GM18861 (cell line): ENCODE results near the gene SEMA4G.

Experiments used
- ATAC-seq: cut with Tn5 transposase; IDR thresholded peaks from one replicate; pipeline ENCODE4 v1.9.1; 2021; ENCODE audit not compliant: unreplicated experiment

SEMA4G gene

DNA sequence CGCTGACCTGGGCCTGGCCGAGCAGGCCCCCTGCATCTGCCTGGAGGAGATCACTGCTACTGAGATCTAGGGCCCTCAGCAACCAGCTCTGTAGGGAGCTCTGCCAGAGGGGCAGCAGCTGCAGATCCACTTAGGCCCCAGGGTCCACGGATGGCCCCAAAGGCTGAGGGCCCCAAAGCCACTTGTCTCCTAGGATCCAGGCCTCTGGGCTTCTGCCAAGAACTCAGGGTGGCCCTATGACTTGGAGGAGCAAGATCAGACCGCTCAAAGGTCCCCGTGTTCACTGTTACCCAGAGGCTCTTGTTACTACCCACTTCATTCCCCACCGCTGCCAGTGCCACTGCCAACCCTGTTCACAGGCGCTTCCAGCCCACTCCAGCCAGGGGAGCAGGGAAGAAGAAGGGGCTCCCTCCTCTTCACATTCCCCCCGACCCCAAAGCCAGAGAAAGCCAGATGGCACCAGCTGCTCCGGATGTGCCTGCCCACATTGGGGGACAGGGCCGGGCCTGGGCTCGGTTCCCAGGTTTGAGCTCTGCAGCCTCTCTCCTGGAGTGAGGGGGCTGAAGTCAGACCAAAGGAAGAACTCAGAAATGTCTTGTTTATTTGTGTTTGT is 37.9 kb downstream of the SEMA4G start:
- no peak for ATAC-seq

DNA sequence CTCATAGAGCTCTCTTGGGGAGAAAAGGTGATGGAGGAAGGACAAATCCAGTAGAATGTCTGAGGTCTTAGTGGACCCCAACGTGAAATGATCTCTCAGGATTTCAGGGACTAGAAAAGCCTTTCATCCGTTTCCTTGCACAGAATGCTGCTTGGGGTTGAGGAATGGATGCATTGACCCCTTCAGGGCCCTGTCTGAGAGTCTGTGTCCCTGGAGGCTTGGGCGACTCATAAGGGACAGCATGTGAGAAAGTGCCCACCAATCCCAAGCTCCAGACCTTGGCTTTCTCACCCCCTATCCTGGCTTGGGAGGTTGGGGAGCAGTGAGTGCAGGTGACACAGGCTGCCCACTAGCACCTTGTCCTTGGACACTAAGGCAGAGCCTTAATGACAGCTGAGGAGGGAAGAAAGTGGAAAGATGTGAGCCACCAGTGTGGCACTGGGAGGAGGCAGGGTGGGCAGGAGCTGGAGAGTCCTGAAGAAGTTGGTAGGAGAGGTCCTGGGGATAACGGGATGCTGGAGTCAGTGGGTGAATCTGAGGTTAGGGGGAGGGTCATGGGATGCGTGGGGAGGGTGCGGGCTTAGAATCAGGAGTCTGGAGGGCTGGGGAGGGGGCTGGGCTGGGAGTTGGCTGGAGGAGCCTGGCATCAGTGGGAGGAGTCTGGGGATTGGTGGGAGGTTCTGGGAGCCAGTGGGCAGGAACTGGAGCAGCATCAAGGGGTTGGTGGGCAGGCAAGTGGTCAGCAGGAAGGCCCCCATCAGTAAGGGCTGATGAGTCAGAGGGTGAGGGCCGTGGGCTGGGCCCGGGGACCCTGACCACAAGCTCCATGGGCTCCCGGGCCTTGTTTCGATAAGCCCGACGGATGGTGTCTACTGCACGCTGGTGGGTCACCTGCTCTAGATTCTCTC is 38.9 kb downstream of the SEMA4G start:
- ATAC-seq = no peak

- ATAC-seq = no peak
Observed at GRCh38 chr10:101008823-101009423, 39.6 kb downstream of the SEMA4G start.

GRCh38 chr10:101010329-101010728 is 41.0 kb downstream of the SEMA4G start:
- no peak for ATAC-seq

GRCh38 chr10:101011517-101012423 is 42.5 kb downstream of the SEMA4G start:
- ATAC-seq = no peak

DNA sequence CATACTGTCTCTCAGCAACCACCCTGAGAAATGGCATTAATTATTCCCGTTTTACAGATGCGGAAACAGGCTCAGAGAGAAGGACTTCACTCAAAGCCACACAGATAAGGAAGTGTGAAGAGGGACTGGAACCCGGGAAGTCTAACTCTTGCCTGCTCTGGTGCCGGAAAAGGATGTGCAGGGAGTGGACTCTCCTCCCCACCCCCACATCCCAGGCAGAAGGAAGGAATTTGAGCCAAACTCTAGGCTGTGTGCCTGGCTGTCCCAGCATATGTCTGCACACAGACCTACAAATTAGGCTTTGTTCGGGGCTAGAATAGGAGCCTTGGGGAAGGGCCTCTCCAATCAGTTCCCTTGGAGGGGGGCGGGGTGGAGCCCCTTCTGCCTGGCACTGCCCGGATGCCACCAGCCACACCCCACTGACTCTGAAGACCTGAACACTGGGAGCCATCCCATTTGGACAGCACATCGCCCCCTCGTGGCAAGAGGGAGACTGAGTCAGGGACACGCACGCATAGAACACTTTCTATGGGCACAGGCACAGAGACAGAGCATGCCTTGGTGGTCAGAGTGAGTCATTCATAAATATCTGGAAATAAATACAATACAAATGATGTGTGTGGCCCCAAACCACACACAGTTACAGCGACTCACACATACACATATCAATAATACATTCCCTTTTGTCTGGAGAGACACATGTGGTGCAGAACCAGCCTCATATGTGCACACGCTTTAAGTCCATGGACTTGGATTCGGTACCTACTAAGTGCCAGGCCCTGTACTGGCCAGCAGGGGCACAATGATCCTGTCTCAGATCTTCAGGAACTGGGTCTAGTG is 43.4 kb downstream of the SEMA4G start:
- peak; percentile 77 for ATAC-seq

DNA sequence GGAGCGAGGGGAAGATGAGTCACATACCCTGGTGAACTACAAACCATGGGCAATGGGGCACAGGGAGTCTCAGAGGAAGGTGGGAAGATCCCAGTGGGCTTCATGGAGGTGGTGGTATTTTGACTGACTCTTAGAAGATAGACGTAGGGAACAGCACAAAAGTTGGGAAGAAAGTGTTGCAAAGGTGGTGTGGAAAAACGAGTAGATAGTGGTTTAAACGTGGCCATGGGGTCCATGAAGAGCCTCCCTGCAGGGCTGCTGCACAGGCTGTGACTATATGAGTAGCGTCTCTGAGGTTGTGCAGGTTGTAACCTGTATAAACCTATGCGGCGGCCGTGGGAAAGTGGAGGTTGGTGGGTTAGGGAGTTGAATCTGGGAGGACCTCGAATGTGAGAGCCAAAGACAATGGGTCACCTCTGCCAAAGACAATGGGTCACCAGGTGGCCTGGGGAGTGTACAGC is 44.1 kb downstream of the SEMA4G start:
- no peak for ATAC-seq

DNA sequence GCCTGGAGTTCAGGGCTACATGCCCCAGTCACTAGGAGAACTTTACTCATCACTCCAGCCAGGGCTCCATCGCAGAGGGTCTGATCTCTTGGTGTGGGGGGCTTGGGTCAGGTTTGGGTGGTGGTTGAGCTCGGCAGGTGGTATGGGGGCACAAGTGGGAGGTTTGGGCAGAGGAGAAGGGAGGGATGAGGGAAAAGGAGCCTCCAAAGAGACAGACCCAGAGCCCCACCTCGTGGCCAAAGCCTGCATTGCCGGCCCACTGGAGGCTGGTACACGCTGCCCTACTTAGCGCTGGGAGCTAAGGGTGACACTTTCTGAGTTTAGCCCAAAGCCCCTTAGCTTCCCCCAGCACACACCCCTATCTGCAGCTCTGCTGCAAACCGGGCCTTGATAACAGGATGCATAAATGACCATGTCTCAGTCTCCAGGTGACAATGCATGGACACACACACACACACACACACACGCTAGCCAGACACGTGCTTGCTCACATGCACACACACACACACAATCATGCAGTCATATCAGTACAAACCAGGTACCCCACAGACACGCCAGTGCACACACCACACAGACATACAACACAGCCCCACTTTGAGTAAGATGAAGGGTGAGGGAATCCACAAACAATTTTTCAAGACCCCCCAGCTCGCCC is 45.1 kb downstream of the SEMA4G start:
- no peak for ATAC-seq

GRCh38 chr10:101014966-101015581 is 45.8 kb downstream of the SEMA4G start:
- ATAC-seq = no peak

DNA sequence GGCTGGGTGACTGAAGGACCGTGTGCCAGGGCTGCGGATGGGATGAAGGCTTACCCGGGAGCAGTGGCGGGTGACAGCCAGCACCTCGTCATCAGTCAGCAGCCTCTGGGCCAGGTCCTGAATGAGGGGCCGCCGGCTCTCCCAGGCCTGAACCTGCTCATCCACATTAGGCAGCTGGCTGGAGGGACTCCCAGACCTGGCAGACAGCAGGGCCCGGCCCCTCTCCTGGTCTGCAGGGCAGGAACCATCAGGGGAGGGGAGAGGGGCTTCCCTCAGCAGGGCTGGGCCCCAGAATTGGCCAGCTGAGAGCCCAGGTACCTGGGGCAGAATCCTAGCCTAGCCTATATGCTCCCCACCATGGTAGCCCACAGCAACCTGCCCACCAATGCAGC is 46.3 kb downstream of the SEMA4G start:
- no peak for ATAC-seq

- no peak for ATAC-seq
Observed at GRCh38 chr10:101016814-101017213, 47.5 kb downstream of the SEMA4G start.

DNA sequence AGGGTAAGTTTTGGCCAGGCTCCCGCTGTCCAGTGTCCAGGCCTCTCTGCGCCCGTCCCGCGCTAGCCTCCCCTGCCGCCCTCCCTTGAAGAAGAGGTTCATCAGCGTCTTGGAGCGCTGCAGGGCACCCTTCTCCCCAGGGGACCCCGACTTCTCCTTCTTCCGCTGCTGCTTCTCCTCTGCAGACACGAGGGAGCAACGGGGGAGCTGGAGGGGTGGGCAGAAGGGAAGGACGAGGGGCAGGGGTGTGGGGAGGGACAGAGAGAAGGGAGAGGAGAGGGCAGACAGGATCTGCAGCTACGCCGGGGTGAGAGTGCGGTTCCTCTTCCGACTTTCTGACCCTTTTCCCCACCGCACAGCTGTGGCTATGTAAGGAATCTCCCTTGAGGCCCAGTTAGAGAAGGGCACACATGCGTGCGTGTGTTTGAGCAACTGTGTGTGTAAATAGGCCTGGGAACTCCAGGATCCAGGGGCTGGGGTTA is 48.9 kb downstream of the SEMA4G start:
- no peak for ATAC-seq

GRCh38 chr10:101018600-101019439 is 49.5 kb downstream of the SEMA4G start:
- ATAC-seq = no peak
